ENCODE data around the gene MRPS24.
A peak's percentile ranks its signal among the peaks of the same experiment; 100 is the strongest.

Gene MRPS24

GRCh38 chr7:43877968-43878864 is 8.9 kb upstream of the MRPS24 start:
- DNase-seq = no peak

GRCh38 chr7:43876976-43877745 is 7.8 kb upstream of the MRPS24 start:
- no peak for DNase-seq

- DNase-seq = no peak
Observed at GRCh38 chr7:43876241-43876640, 6.9 kb upstream of the MRPS24 start.

GRCh38 chr7:43873300-43873699 is 4.0 kb upstream of the MRPS24 start:
- peak; percentile 66 for DNase-seq

- DNase-seq = peak; percentile 77
Observed at GRCh38 chr7:43872406-43873110, 3.2 kb upstream of the MRPS24 start.

- DNase-seq = no peak
Observed at GRCh38 chr7:43871064-43871463, 1.7 kb upstream of the MRPS24 start.

GRCh38 chr7:43870316-43870715 is 999 bp upstream of the MRPS24 start:
- no peak for DNase-seq

GRCh38 chr7:43869867-43870240 is 537 bp upstream of the MRPS24 start:
- peak; percentile 95 for DNase-seq

- no peak for DNase-seq
Observed at GRCh38 chr7:43868681-43869005, 674 bp downstream of the MRPS24 start.

GRCh38 chr7:43868181-43868580 is 1.1 kb downstream of the MRPS24 start:
- DNase-seq = no peak

- DNase-seq = no peak
Observed at GRCh38 chr7:43865277-43865676, 4.0 kb downstream of the MRPS24 start.

GRCh38 chr7:43864126-43864525 is 5.2 kb downstream of the MRPS24 start:
- DNase-seq = no peak

- peak; percentile 17 for DNase-seq
Observed at GRCh38 chr7:43856996-43857395, 12.3 kb downstream of the MRPS24 start.

- no peak for DNase-seq
Observed at GRCh38 chr7:43856316-43856715, 13.0 kb downstream of the MRPS24 start.

GRCh38 chr7:43855176-43855575 is 14.1 kb downstream of the MRPS24 start:
- no peak for DNase-seq

GRCh38 chr7:43851805-43852204 is 17.5 kb downstream of the MRPS24 start:
- DNase-seq = no peak

GRCh38 chr7:43850348-43851116 is 18.8 kb downstream of the MRPS24 start:
- no peak for DNase-seq

- DNase-seq = no peak
Observed at GRCh38 chr7:43849047-43849446, 20.3 kb downstream of the MRPS24 start.

- DNase-seq = peak; percentile 18
Observed at GRCh38 chr7:43847496-43847895, 21.8 kb downstream of the MRPS24 start.

GRCh38 chr7:43844662-43845061 is 24.7 kb downstream of the MRPS24 start:
- no peak for DNase-seq

GRCh38 chr7:43844257-43844656 is 25.1 kb downstream of the MRPS24 start:
- DNase-seq = no peak

- no peak for DNase-seq
Observed at GRCh38 chr7:43843296-43843695, 26.0 kb downstream of the MRPS24 start.

Measured in fibroblast of skin of scalp (primary cell).